Activated gamma-delta T cell (primary cell): Measurements from ENCODE around the gene PPIL1.
A peak's percentile ranks its signal among the peaks of the same experiment; 100 is the strongest.

Experiments
- DNase-seq: peaks from one replicate; lab custom pipeline; 2025; lab: John Stamatoyannopoulos, UW

The PPIL1 gene

DNA sequence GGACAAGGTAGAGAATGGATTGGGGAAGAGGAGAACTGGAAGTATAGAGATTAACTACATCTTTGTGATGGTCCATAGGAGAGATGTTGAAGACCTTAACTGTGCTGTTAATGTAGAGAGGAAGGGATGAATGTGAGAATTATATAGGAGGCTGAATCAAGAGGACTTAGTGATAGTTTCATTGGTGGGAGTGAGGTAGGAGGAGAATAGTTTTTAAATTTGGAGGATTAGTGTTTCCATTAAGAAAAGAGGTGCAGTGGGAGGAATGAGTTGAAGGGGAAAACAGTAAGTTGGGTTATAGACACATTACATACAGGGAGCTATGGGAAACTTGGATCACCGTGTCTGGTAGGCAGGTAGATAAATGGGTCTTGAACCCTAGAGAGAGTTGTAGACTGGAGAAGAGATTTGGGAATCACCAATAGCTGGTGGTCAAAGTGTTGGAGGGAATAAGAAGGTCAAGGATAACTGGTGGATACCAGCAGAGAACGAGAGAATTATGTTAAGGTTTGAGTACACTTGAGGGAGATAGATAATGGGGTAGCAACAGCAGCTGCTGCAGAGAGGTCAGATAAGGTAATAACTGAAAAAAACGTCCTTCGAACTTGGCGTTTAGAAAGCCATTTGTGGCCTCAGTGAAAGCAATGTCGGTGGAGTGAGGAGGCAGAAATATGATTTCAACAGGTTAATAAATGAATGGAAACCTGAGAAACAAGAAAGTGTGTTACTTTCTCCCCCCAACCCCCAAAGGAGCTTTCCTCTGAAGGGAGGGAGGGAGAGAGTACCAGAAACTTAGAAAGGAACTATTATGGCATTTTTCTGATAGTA, 14.3 kb upstream of the PPIL1 start:
- DNase-seq = no peak

DNA sequence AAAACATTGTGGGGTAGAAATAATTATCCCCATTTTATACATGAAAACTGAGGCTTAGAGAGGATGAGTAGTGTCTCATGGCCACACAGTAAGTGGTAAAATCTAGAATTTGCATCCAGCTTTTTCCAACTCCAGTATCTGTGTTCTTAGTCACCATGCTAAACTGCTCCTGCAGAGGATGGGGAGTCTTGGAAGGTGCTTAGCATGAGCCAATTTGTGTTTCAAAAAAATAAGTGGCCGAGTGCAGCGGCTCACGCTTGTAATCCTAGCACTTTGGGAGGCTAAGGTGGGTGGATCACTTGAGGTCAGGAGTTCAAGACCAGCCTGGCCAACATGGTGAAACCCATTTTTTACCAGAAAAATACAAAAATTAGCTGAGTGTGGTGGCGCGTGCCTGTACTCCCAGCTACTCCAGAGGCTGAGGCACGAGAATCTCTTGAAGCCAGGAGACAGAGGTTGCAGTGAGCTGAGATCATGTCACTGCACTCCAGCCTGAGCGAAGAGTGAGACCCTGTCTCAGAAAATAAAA, 13.6 kb upstream of the PPIL1 start:
- DNase-seq = no peak

DNA sequence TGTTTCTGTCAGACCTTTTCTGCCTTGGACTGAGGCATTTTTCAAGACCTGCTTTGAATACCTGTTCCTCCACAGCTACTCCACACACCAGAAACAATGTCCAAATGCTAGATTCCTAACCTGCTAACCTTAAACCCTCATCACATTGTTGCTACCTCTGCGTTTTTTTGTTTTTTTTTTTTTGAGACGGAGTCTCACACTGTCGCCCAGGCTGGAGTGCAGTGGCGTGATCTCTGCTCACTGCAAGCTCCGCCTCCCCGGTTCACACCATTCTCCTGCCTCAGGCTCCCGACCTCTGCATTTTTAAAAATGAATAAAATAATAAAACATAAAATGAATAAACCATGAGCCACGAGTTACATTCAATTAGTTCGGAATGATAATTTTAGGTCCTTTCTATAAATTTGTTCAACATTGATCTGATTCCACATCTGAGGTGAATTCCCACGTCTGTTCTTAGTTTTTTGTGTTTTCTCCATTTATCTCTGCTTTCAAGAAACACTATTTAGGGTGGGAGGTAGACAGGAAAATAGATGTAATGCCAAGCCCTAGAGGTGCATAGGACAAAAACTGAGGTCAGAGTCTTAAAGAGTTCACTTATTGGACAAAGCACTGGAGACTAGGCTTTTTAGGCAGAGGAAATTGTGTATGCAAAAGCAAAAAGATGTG, 12.5 kb upstream of the PPIL1 start:
- no peak for DNase-seq

DNA sequence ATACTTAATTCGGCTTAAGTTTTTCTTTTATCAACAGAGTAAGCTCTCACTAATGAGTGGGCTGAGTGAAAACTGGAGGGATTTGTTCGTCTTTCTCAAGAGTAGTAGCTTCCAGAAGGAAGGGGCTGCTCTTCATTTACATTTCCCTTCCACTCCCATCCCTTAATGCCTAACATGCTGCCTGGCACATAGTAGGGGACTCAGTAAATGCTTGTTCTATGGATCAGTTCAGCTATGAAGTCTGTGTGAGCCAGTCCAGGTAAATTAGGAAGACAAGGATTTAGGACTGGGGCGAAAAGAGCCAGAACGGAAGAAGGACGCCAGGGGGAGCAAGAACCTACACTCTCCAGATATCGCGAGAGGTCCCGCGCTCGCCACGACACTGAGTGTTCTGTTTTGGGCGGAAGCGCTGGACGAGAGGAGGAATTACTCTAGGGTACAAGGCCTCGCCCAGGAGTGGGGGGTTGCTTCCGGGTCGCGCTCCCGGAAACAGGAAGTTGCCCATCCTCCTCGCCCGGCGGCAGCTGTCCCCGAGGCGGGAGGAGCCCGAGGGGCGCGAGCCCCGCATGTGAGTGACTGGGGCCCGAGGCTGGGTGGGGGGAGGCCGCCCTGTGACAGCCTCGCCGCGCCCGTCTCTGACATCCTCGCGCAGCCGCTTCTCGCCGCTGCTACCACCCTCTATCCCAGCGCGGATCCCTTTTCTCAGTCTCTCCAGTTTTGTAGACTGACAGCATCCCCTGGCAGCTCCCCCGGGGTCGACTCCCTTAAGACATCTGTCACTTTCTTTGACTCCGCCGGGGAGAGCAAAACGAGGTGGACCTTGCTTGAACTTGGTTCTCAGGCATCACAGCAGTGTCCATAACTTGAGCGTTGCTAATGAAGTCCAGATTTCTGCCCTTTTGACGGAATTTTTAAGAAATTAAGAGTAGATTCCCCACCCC, 11.1 kb upstream of the PPIL1 start, which contains the start of gene C6orf89:
Gene C6orf89, plus strand, starts transcription at position 492 of the 941 bp plus-strand sequence. CDS start 13,493 bp downstream, outside the sequence.
- peak; percentile 91 for DNase-seq

DNA sequence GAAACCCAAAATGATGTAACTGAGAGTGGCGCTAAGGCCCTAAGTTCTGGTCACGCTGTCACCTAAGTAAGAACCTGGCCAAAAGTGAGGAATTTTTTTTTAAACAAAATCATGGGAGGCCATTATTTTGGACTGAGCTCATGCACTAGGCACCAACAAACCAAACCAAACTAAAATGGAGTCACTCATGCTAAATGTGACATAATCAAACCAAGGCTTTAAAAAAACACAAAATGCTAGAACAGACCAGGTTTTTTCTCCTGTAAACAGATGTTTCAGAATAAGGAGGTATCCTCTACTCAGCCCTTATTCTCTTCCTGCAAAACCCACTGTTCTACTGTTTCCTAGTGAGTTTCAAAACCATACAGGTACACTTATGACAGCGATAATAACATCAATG, 10.0 kb upstream of the PPIL1 start:
- no peak for DNase-seq

DNA sequence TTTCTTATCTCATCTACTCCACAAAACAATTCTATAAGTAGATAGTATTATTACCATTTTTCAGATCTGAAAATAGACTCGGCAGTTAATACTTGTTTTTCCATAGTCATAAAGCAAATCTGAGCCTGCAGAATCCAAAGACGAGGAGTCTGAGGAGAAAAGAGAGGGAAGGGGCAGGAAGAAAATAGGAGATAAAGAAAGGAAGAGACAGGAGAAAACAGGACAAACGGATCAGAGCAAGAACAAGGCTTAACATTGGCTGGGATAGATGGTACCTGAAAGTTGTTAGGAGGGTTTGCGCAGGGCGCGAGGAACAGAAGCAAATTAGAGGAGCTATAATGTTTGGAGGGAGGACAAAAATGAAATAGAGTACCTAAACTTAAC, 639 bp upstream of the PPIL1 start:
- no peak for DNase-seq

DNA sequence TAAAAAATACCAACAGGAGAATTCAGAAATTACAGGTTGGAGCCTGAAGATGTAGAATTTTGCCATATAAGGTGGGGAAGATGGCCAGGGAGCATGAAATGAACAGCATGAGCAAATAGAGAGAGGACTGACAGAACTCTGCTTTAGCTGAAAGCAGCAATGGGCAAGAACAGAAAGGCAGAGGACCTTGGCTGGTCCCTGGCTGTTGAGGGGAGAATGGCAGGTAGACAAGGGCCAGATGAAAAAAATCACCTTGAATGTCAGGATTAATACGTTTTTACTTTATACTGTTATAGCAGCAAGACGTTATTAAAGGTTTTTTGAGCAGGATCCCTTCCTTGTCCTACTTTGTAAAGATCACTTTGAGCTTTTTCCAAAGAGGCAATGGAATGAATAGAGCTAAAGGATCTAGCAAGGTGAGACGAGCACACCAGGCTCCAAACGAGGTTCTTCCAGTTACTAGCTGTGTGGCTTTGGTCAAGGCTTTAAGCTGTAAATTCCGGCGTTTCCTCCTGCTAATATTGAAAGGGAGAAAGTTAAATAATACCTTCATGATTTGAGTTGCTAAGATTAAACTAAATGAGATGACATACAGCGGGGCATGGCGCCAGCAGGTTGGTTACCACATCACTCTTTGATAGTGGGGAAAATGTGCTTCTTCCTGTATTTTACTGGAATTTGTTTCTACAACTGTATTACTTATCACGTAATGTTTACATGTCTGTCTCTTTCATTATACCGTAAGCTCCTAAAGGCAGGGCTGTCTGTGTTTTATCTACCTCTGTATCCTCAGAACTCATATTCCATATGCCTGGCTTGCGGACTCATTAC, 776 bp downstream of the PPIL1 start:
- DNase-seq = no peak

DNA sequence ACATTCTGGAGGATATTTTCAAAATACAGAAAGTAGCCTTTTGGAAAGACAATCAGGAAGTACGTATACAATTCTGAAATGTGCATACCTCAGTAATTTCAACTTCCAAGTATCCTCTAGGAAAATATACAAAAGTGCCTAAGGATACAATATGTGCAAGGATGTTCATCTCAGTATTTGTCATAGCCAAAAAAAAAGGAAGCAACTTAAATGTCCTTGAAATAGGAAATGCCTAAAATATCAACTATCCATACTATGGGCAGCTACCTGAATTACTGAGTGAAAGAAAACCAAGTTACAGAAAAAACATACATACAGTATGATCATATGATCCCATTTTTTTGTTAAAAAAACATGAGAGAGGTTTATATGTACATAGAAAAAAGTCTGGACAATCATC, 1.5 kb downstream of the PPIL1 start:
- DNase-seq = no peak

DNA sequence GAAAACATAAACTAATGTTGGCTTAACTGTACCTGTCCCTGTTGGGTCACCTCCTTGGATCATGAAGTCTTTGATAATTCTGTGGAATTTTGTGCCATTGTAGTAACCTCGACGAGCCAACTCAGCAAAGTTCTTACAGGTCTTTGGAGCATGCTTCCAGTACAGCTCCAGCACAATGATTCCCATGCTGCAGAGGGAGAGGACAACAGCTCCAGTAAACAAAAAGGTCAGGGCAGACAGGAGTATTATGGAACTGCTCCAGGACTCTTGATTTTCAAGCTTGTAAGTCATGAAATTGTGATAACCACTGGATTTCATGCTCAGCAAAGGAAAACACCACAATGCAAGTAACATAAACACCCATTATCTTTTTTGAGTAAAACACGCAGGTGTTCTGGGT, 2.9 kb downstream of the PPIL1 start:
- DNase-seq = no peak

DNA sequence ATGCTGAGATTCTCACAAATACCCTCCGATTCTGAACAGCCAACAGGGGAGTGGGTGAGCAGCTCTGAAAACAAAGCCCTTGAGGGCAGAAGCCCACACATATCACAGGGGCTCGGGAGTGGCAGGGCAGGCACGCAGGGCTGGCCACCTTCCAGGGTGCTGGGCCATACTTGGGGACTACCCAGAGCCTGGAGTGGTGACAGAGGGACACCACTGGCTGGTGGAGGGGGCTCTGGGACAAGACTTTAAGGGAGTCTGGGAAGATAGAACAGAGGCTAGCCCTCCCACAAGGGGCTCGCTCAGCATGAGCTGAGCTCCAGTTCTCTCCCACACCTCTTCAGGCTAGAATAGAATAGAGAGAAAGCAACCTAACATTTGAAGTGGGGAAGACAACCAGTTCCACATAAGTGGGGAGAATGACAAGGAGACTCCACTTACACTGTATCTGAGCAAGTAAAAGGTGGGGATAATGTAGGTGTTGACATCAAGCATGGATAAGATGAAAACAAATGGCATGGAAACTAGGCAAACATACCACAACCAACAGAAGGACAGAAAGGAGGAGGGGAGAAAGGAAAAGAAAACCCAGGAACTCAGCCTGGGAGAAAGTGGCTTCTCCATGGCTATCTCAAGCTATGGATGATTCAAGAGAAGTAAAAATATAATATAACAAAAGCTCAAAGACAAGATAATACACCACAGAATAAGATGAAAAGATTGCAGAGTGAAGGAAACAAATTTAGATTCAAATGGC, 7.0 kb downstream of the PPIL1 start:
- DNase-seq = no peak

DNA sequence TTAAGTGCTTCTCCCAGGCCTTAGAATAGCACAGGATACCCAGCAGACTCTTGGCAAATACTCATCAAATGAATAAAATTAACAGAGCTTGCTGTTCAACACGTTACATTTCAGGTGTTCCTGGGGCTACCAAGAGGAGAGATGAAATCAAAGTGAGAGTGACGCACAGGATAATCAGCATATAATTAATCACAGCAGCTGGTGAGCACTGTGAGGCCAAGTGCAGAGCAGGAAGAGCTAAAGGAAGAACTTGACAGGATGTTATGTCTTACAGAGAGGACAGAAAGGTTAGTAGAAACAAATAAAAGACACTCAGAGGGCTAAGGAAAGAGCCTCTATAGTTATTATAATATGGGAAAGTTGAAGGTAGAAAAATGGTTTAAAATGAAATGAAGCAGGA, 8.8 kb downstream of the PPIL1 start:
- no peak for DNase-seq

DNA sequence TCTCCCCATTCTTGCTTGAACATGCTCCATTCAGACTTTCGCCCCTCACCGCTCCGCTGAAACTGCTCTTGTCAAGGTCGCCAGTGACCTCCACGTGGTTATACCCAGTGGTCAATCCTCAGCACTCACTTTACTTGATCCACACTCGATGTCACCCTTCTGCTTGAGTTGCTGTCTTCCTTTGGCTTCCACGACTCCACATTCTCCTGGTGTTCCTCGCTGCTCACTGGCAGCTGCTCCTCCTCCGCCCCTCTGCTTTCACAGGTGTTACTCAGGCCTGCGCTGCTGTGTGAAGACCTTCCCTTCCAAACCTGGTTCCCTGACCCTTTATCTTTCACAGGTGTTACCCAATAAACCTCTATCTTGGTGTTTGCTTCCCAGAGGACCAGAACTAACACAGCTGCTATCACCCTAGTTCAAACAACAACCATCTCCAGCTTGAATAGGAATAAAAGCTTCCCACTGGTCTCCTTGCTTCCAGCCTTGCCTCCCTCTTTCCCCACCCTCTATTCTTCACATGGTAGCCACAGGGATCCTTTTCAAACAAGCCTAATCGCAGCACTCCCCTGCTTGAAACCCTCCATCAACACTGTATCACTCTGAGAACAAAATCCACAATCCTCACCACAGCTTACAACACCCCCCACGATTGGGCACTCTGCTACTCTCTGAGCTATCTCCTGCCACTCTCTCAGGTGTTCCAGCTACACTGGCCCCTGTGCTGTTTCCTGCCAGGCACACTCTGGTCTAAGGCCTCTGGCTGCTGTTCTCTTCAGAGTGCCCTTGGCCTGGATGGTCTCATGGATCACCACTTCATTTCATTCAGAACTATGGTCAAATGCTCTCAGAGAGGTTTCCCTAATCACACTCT, 10.7 kb downstream of the PPIL1 start:
- DNase-seq = no peak

DNA sequence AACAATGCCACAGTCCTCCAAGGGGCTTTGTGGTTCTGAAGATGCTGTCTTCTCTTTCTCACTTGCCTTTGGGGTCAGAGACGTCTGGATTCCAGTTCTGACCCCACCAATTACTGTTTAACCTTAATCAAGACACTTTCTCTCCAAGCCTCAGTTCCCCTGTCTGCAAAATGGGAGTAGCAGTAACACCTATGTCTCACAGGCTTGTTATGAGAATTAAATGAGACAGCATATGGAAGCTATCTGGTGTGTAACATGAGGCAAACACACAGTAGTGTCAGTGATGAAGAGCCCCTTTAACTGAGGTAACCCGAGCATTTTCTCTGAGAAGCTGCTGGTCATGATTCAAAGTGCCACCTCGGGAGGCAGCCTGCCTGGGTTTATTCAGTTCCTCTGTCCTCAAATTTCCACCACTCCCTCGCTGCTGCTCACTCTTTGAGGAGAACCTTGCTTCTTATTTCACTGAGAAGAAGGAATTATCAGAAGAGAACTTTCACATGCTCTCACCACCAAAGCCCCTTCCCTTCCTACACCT, 11.7 kb downstream of the PPIL1 start:
- no peak for DNase-seq

DNA sequence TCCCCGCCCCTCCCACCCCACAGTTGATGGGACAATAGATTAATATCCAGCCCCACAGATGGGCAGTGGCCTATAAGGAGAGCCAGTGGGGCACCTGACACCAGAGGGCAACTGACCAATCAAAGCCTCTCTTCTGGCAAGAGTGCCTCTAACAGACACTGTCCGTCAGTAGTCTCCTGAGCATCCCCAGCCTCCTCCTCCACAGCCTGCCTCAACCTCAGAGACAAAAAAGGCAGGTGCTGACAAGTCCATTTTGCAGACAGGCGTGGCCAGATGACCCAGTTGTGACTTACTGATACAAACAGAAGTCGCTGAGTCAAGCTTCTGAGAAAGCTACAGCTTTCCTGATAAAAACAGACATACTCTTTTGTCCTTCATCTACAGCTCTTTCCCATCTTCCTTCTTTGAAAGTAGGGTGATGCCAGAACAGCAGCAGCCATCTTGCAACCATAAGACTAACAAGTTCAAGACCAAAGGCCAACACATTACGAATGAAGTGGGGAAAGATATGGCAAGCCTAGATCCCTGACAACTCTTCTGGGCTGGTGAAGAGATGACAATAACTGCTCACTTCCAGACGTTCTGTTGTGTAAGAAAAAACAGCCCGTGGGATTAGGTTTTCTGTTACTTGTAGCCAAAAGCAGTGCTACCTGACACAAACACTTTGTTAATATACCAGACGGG, 12.3 kb downstream of the PPIL1 start:
- no peak for DNase-seq

DNA sequence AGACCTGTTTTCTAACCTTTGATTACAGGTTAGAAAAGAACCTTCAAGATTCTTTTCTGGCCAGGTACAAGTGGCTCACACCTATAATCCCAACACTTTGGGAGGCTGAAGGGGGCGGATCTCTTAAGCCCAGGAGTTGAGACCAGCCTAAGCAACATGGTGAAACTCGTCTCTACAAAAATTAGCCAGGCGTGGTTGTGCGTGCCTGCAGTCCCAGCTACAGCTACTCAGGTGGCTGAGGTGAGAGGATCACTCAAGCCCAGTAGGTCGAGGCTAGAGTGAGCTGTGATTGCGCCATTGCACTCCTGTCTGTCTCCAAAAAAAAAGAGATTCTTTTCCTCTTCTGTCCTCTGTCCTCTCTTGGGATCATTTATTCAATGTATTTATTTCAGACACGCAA, 14.5 kb downstream of the PPIL1 start:
- DNase-seq = no peak

DNA sequence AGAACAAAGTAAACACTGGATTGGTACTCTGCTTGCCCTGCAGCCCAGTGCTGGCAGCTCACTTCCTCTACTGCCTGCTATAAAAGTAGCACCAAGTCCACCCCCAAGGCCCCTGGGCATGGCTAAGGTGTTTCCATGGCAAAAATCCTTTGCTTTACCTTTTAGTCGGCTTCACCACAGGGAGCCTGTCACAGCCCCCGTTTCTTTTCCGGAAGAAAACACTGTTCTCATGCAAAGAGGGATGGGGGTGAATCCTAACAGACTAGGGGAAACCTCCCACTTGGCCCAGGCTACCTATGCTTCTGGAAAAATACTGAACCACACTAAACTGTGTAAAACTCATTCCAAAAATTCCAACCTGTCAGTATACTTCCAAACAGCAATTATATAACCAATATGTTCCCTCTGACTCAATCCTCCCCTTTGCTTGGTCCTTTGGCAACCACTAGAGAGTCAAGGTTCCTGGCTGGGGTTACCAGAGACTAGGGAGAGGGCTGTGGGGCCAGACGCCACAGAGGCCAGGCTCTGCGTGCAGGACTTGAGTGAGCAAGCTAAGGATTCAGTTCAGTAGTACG, 16.1 kb downstream of the PPIL1 start:
- no peak for DNase-seq

DNA sequence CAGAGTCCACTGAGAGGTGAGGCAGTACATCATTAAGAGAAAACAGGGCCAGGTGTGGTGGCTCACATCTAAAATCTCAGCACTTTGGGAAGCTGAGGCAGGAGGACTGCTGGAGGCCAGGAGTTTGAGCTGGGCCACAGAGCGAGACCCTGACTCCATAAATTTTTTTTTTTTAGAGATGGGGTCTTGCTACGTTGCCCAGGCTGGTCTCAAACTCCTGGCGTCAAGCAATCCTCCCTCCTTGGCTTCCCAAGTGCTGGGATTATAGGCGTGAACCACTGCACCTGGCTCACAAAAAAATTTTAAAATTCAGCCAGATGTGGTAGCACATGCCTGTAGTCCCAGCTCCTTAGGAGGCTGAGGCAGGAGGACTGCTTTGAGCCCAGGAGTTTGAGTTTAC, 17.3 kb downstream of the PPIL1 start:
- no peak for DNase-seq

DNA sequence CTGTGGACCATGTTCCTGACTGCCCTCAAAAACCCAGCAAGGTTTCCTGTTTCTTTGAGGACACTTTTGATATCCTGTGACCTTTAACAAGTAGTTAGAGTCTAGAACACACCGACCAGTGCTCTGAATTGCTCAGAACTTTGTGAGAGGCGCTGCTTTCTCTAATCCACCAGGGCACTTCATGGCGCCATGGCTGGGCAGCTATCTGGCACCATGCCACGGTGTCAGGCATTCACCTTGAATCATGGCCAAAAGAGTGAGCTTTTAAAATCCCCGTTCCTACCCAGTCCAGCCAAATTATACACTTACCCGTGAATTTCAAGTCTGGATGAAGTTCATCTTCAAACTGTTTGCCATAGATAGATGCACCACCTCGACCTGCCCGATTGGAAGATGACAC, 18.3 kb downstream of the PPIL1 start:
- no peak for DNase-seq
